GM23338 (cell line): ENCODE results near the gene SIX5. TPM values are rescaled to one million over a fixed set of nuclear protein-coding genes. Genes with fewer than 3 reads are reported as not detected.
A peak's percentile ranks its signal among the peaks of the same experiment; 100 is the strongest.

ENCODE experiments used
- ATAC-seq: fragments of 200-7000 bp; cut with Tn5 transposase; 3 replicates; pipeline ENCODE4 v1.9.1; 2020
- DNase-seq: peaks from one replicate; pipeline ENCODE4 v3.0.0-alpha.2; 2015; ENCODE audit warnings: low spot score
- H2AFZ ChIP-seq: fragments of 200-600 bp; sonication (generic); 2 replicates; pipeline ENCODE4 v1.8.0; 2016; ENCODE audit warnings: antibody characterized with exemption, mild to moderate bottlenecking, moderate library complexity
- H3F3A ChIP-seq: fragments of 200-600 bp; sonication (generic); replicated peaks from 2 replicates; pipeline ENCODE4 v1.8.0; 2017; ENCODE audit warnings: antibody characterized with exemption, mixed run types, low read depth
- H3K27ac ChIP-seq: fragments of 200-600 bp; sonication (generic); 2 replicates; pipeline ENCODE4 v1.6.1; 2016; ENCODE audit warnings: low read depth
- H3K27me3 ChIP-seq: fragments of 200-600 bp; sonication (generic); 2 replicates; pipeline ENCODE4 v1.8.0; 2016; ENCODE audit warnings: mild to moderate bottlenecking, mixed run types, moderate library complexity; ENCODE audit not compliant: insufficient read depth
- H3K36me3 ChIP-seq: fragments of 200-600 bp; sonication (generic); 2 replicates; pipeline ENCODE4 v1.8.0; 2016; ENCODE audit warnings: mild to moderate bottlenecking; ENCODE audit not compliant: insufficient read depth
- H3K4me1 ChIP-seq: fragments of 200-600 bp; sonication (generic); 2 replicates; pipeline ENCODE4 v1.8.0; 2016; ENCODE audit warnings: mild to moderate bottlenecking, moderate library complexity; ENCODE audit not compliant: insufficient read depth
- H3K4me2 ChIP-seq: fragments of 200-600 bp; sonication (generic); 2 replicates; pipeline ENCODE4 v1.7.1; 2017; ENCODE audit warnings: mixed run types
- H3K4me3 ChIP-seq: fragments of 200-600 bp; sonication (generic); 2 replicates; pipeline ENCODE4 v1.6.1; 2016; ENCODE audit warnings: mixed run types
- H3K79me2 ChIP-seq: fragments of 200-600 bp; sonication (generic); replicated peaks from 2 replicates; pipeline ENCODE4 v1.8.0; 2017; ENCODE audit warnings: mild to moderate bottlenecking; ENCODE audit not compliant: insufficient read depth
- H3K9me2 ChIP-seq: fragments of 200-600 bp; sonication (generic); 2 replicates; pipeline ENCODE4 v1.8.0; 2017; ENCODE audit not compliant: insufficient read depth
- H4K20me1 ChIP-seq: fragments of 200-600 bp; sonication (generic); replicated peaks from 2 replicates; pipeline ENCODE4 v1.8.0; 2017; ENCODE audit warnings: mild to moderate bottlenecking; ENCODE audit not compliant: insufficient read depth
- H3K27ac Mint-ChIP-seq: 2 replicates; pipeline ENCODE4 v1.8.0; 2020; ENCODE audit warnings: inconsistent platforms, mild to moderate bottlenecking, moderate library complexity, mixed read lengths
- H3K27me3 Mint-ChIP-seq: 3 replicates; pipeline ENCODE4 v1.8.0; 2022; ENCODE audit warnings: low read depth, mild to moderate bottlenecking, moderate library complexity, mixed read lengths, inconsistent platforms; ENCODE audit not compliant: insufficient read depth, poor library complexity
- H3K36me3 Mint-ChIP-seq: 3 replicates; pipeline ENCODE4 v1.8.0; 2021; ENCODE audit warnings: low read depth, mild to moderate bottlenecking, inconsistent platforms, moderate library complexity, mixed read lengths
- H3K4me1 Mint-ChIP-seq: 3 replicates; pipeline ENCODE4 v1.8.0; 2020; ENCODE audit warnings: mild to moderate bottlenecking, inconsistent platforms, mixed read lengths
- H3K4me3 Mint-ChIP-seq: 3 replicates; pipeline ENCODE4 v1.8.0; 2021; ENCODE audit warnings: moderate library complexity, mild to moderate bottlenecking, inconsistent platforms, mixed read lengths
- H3K9me3 Mint-ChIP-seq: 3 replicates; pipeline ENCODE4 v1.8.0; 2020; ENCODE audit warnings: moderate library complexity, mild to moderate bottlenecking, inconsistent platforms, mixed read lengths
- CTCF ChIP-seq, 2 experiments: fragments of 200-600 bp in 1 of 2; sonication (generic) in 1 of 2; conservative IDR thresholded peaks; 2 replicates each; pipeline versions ENCODE4 v1.5.1 to v1.6.1; 2016 to 2017; ENCODE audit warnings: antibody characterized with exemption in 2 of 2, low read depth in 2 of 2, mild to moderate bottlenecking in 2 of 2, moderate library complexity in 1 of 2
- ETS1 ChIP-seq: IDR thresholded peaks from 2 replicates; pipeline ENCODE4 v1.6.1; 2016; ENCODE audit warnings: antibody characterized with exemption
- EZH2 ChIP-seq: fragments of 200-600 bp; sonication (generic); IDR thresholded peaks from one replicate; pipeline ENCODE4 v1.8.0; 2017; ENCODE audit warnings: antibody characterized with exemption, mild to moderate bottlenecking, low read depth; ENCODE audit not compliant: unreplicated experiment
- JUNB ChIP-seq: IDR thresholded peaks from one replicate; pipeline ENCODE4 v1.6.1; 2016; ENCODE audit warnings: antibody characterized with exemption; ENCODE audit not compliant: unreplicated experiment
- NANOG ChIP-seq: IDR thresholded peaks from 2 replicates; pipeline ENCODE4 v1.6.1; 2016; ENCODE audit warnings: antibody characterized with exemption, borderline replicate concordance
- POLR2AphosphoS5 ChIP-seq: IDR thresholded peaks from 2 replicates; pipeline ENCODE4 v1.6.1; 2016; ENCODE audit warnings: antibody characterized with exemption, low read depth
- STAT1 ChIP-seq: IDR thresholded peaks from one replicate; pipeline ENCODE4 v1.6.1; 2016; ENCODE audit warnings: antibody characterized with exemption; ENCODE audit not compliant: unreplicated experiment
- ZNF331 ChIP-seq: fragments of 250-450 bp; sonication (Bioruptor Pico); IDR thresholded peaks from 2 replicates; pipeline ENCODE4 v1.5.0; 2020; ENCODE audit warnings: low read depth, mild to moderate bottlenecking, moderate library complexity
- polyA plus RNA-seq: library from polyadenylated mRNA; unstranded; fragments of >200 nt; fragmentation: Nextera tagmentation; extraction: Ambion mirVana; gene quantifications from 2 replicates; pipeline ENCODE4 v1.2.1, GENCODE V29; 2016
- total RNA-seq: library from RNA; depleted of rRNA; stranded (reverse); fragments of >200 nt; shearing (Covaris generic); gene quantifications from 2 replicates; pipeline ENCODE4 v1.2.3, GENCODE V29; 2014; rRNA removed

Gene SIX5
- total and polyA plus RNA-seq, 2 experiments from 2014 or later, result 10.1 to 22.6 TPM

- Mint-ChIP-seq H3K27me3 (peaks cover 22% of the 10 kb centered on the region), H3K9me3 (no peaks in the 10 kb centered on the region), H3K27ac (peak overlapping the region; percentile 99), H3K4me1 (peaks cover 31% of the 10 kb centered on the region), H3K4me3 (peak overlapping the region; percentile 95), H3K36me3 (peaks cover 26% of the 10 kb centered on the region)
- H3K4me2 ChIP-seq, result peak overlapping the region; percentile 90
- TF ChIP-seq EZH2 (no peak), STAT1 (no peak), NANOG (no peak), JUNB (no peak), ZNF331 (CRISPR knock-in tag) (no peak), POLR2AphosphoS5 (no peak), CTCF (conservative IDR thresholded peaks at IDR 0.05; ENCODE audit: low read depth in 2 of 2) (no peak)
- no peak overlapping the region for H2AFZ ChIP-seq
- ATAC-seq (peak; percentile 9), DNase-seq (peak; percentile 61)
- H3K4me3 ChIP-seq, result peak overlapping the region; percentile 74
- peaks cover 52% of the 10 kb centered on the region for H3K79me2 ChIP-seq
- peak overlapping the region; percentile 87 for H3K27ac ChIP-seq
- H3K36me3 ChIP-seq, result peaks cover 6% of the 10 kb centered on the region
- H3K4me1 ChIP-seq, result peaks cover 18% of the 10 kb centered on the region
- H3K9me2 ChIP-seq, result no peaks in the 10 kb centered on the region
- H4K20me1 ChIP-seq, result no peaks in the 10 kb centered on the region
- H3F3A ChIP-seq, result peaks cover 10% of the 10 kb centered on the region
- no peaks in the 10 kb centered on the region for H3K27me3 ChIP-seq
Observed at GRCh38 chr19:45716359-45717130, 52.5 kb downstream of the SIX5 start.

- peaks cover 18% of the 10 kb centered on the region for H3K4me1 ChIP-seq
- ATAC-seq (no peak), DNase-seq (no peak)
- H3K36me3 ChIP-seq, result peaks cover 2% of the 10 kb centered on the region; the same call in 1 of the 2 replicates
- H3K9me2 ChIP-seq, result no peaks in the 10 kb centered on the region
- H3K4me2 ChIP-seq, result no peak overlapping the region
- H3K27me3 ChIP-seq, result no peaks in the 10 kb centered on the region
- H3K27ac ChIP-seq, result peak overlapping the region; percentile 87; the same call in 1 of the 2 replicates
- Mint-ChIP-seq H3K27ac (peak overlapping the region; percentile 57), H3K9me3 (no peaks in the 10 kb centered on the region), H3K4me3 (no peak overlapping the region), H3K27me3 (peaks cover 22% of the 10 kb centered on the region), H3K36me3 (peaks cover 24% of the 10 kb centered on the region), H3K4me1 (peaks cover 40% of the 10 kb centered on the region)
- peaks cover 58% of the 10 kb centered on the region for H3K79me2 ChIP-seq
- peaks cover 10% of the 10 kb centered on the region for H3F3A ChIP-seq
- no peak overlapping the region for H3K4me3 ChIP-seq
- H4K20me1 ChIP-seq, result peaks cover 6% of the 10 kb centered on the region
- no peak overlapping the region for H2AFZ ChIP-seq
- no peak for TF ChIP-seq JUNB
- no peak for TF ChIP-seq ETS1
Observed at GRCh38 chr19:45715139-45715538, 53.9 kb downstream of the SIX5 start.

Other genes with a start within 250 kb of the SIX5 start
- gene OPA3, start 184.4 kb downstream of the SIX5 start, total RNA-seq, result 13.5 and 14.5 TPM in 2 replicates
- gene OPA3, start 184.4 kb downstream of the SIX5 start, polyA plus RNA-seq, result 9.1 and 11.5 TPM in 2 replicates
- 0.14 and 0.35 TPM in 2 replicates for gene GPR4, start 167.0 kb downstream of the SIX5 start, total RNA-seq
- gene GPR4, start 167.0 kb downstream of the SIX5 start, polyA plus RNA-seq, result 0.06 and 0.59 TPM in 2 replicates
- gene EML2, start 129.9 kb downstream of the SIX5 start, total RNA-seq, result 28.9 and 33.9 TPM in 2 replicates
- 7.1 and 8.0 TPM in 2 replicates for gene EML2, start 129.9 kb downstream of the SIX5 start, polyA plus RNA-seq
- 0.19 and 0.42 TPM in 2 replicates for gene GIPR, start 101.0 kb downstream of the SIX5 start, total RNA-seq
- gene GIPR, start 101.0 kb downstream of the SIX5 start, polyA plus RNA-seq, result 1.2 and 1.4 TPM in 2 replicates
- 169 and 226 TPM in 2 replicates for gene SNRPD2, start 77.3 kb downstream of the SIX5 start, total RNA-seq
- 1,375 and 1,400 TPM in 2 replicates for gene SNRPD2, start 77.3 kb downstream of the SIX5 start, polyA plus RNA-seq
- gene QPCTL, start 76.6 kb downstream of the SIX5 start, total RNA-seq, result 23.0 and 26.2 TPM in 2 replicates
- gene QPCTL, start 76.6 kb downstream of the SIX5 start, polyA plus RNA-seq, result 8.6 and 10.6 TPM in 2 replicates
- 34.4 and 35.8 TPM in 2 replicates for gene FBXO46, start 38.4 kb downstream of the SIX5 start, total RNA-seq
- 9.4 and 12.0 TPM in 2 replicates for gene FBXO46, start 38.4 kb downstream of the SIX5 start, polyA plus RNA-seq
- 0.16 and 0.28 TPM in 2 replicates for gene MEIOSIN, start 35.8 kb downstream of the SIX5 start, total RNA-seq
- 0.21 TPM in 1 of 2 replicates, not detected in the other for gene MEIOSIN, start 35.8 kb downstream of the SIX5 start, polyA plus RNA-seq
- 18.9 and 24.0 TPM in 2 replicates for gene DMPK, start 13.2 kb upstream of the SIX5 start, total RNA-seq
- gene DMPK, start 13.2 kb upstream of the SIX5 start, polyA plus RNA-seq, result 9.2 and 9.8 TPM in 2 replicates
- gene DMWD, start 23.6 kb upstream of the SIX5 start, total RNA-seq, result 33.1 and 45.6 TPM in 2 replicates
- 11.8 and 12.1 TPM in 2 replicates for gene DMWD, start 23.6 kb upstream of the SIX5 start, polyA plus RNA-seq
- 0.21 and 0.23 TPM in 2 replicates for gene RSPH6A, start 46.1 kb upstream of the SIX5 start, total RNA-seq
- gene RSPH6A, start 46.1 kb upstream of the SIX5 start, polyA plus RNA-seq, result 0.11 TPM in 1 of 2 replicates, not detected in the other
- gene SYMPK, start 93.9 kb upstream of the SIX5 start, total RNA-seq, result 64.0 and 82.1 TPM in 2 replicates
- 33.9 and 36.8 TPM in 2 replicates for gene SYMPK, start 93.9 kb upstream of the SIX5 start, polyA plus RNA-seq
- 15.1 and 17.5 TPM in 2 replicates for gene FOXA3, start 95.1 kb upstream of the SIX5 start, total RNA-seq
- gene FOXA3, start 95.1 kb upstream of the SIX5 start, polyA plus RNA-seq, result 11.1 and 11.7 TPM in 2 replicates
- 36.0 and 41.6 TPM in 2 replicates for gene IRF2BP1, start 116.9 kb upstream of the SIX5 start, total RNA-seq
- gene IRF2BP1, start 116.9 kb upstream of the SIX5 start, polyA plus RNA-seq, result 9.7 and 10.4 TPM in 2 replicates
- 6.9 and 7.9 TPM in 2 replicates for gene MYPOP, start 133.4 kb upstream of the SIX5 start, total RNA-seq
- gene MYPOP, start 133.4 kb upstream of the SIX5 start, polyA plus RNA-seq, result 2.7 and 3.0 TPM in 2 replicates
- 0.14 TPM in 1 of 2 replicates, not detected in the other for gene NANOS2, start 145.5 kb upstream of the SIX5 start, total RNA-seq
- gene NANOS2, start 145.5 kb upstream of the SIX5 start, polyA plus RNA-seq, result 0.11 TPM in 1 of 2 replicates, not detected in the other
- 13.7 and 14.9 TPM in 2 replicates for gene NOVA2, start 204.6 kb upstream of the SIX5 start, total RNA-seq
- 5.1 and 5.3 TPM in 2 replicates for gene NOVA2, start 204.6 kb upstream of the SIX5 start, polyA plus RNA-seq
- 16.4 and 22.4 TPM in 2 replicates for gene CCDC61, start 226.2 kb upstream of the SIX5 start, total RNA-seq
- 6.7 and 9.8 TPM in 2 replicates for gene CCDC61, start 226.2 kb upstream of the SIX5 start, polyA plus RNA-seq